ENCODE results near the gene OAS2.

The OAS2 gene

GRCh38 chr12:112978163-112979040 lies at the start of gene OAS2:
TSS of gene OAS2 (plus strand) at chr12:112978519. CDS start at chr12:112978609, 90 bp downstream.
- DNase-seq (ENCODE audit: low read depth in 2 of 2): peak; percentile 56 to 75

GRCh38 chr12:112928978-112929377 lies 49.3 kb upstream of the OAS2 start:
- DNase-seq (ENCODE audit: low read depth in 2 of 2): no peak

GRCh38 chr12:112929715-112930114 lies 48.6 kb upstream of the OAS2 start:
- no peak for DNase-seq (ENCODE audit: low read depth in 2 of 2)

GRCh38 chr12:112930350-112930749 lies 48.0 kb upstream of the OAS2 start:
- no peak for DNase-seq (ENCODE audit: low read depth in 2 of 2)

- DNase-seq (ENCODE audit: low read depth in 2 of 2): no peak
Observed at GRCh38 chr12:112932485-112933128, 45.7 kb upstream of the OAS2 start.

- no peak for DNase-seq (ENCODE audit: low read depth in 2 of 2)
Observed at GRCh38 chr12:112933129-112933505, 45.2 kb upstream of the OAS2 start.

GRCh38 chr12:112936264-112936663 lies 42.1 kb upstream of the OAS2 start:
- DNase-seq (ENCODE audit: low read depth in 2 of 2): no peak

- DNase-seq (ENCODE audit: low read depth in 2 of 2): no peak
Observed at GRCh38 chr12:112936927-112937326, 41.4 kb upstream of the OAS2 start.

GRCh38 chr12:112937741-112938719 lies 40.3 kb upstream of the OAS2 start, which contains the start of gene OAS3:
TSS of gene OAS3 (plus strand) at chr12:112938474. CDS start at chr12:112938531, 57 bp downstream.
- peak; percentile 47 to 56 for DNase-seq (ENCODE audit: low read depth in 2 of 2)

- no peak for DNase-seq (ENCODE audit: low read depth in 2 of 2)
Observed at GRCh38 chr12:112938751-112939150, 39.6 kb upstream of the OAS2 start.

GRCh38 chr12:112939761-112940381 lies 38.4 kb upstream of the OAS2 start:
- DNase-seq (ENCODE audit: low read depth in 2 of 2): no peak

- DNase-seq (ENCODE audit: low read depth in 2 of 2): no peak
Observed at GRCh38 chr12:112941528-112942335, 36.6 kb upstream of the OAS2 start.

- DNase-seq (ENCODE audit: low read depth in 2 of 2): no peak
Observed at GRCh38 chr12:112942572-112942971, 35.7 kb upstream of the OAS2 start.

GRCh38 chr12:112944024-112944690 lies 34.2 kb upstream of the OAS2 start:
- DNase-seq (ENCODE audit: low read depth in 2 of 2): no peak

- no peak for DNase-seq (ENCODE audit: low read depth in 2 of 2)
Observed at GRCh38 chr12:112945515-112945914, 32.8 kb upstream of the OAS2 start.

- DNase-seq (ENCODE audit: low read depth in 2 of 2): no peak
Observed at GRCh38 chr12:112946236-112947000, 31.9 kb upstream of the OAS2 start.

- no peak for DNase-seq (ENCODE audit: low read depth in 2 of 2)
Observed at GRCh38 chr12:112947314-112947713, 31.0 kb upstream of the OAS2 start.

- no peak for DNase-seq (ENCODE audit: low read depth in 2 of 2)
Observed at GRCh38 chr12:112947761-112948160, 30.6 kb upstream of the OAS2 start.

- no peak for DNase-seq (ENCODE audit: low read depth in 2 of 2)
Observed at GRCh38 chr12:112948806-112949205, 29.5 kb upstream of the OAS2 start.

Data from stimulated activated CD8-positive, alpha-beta memory T cell treated with anti-CD3 and anti-CD28 coated beads, Interleukin-15, amount 100 ng/mL, for 4 hours (primary cell).